T-helper 2 cell treated with Interferon-gamma antibody and Interleukin-4, amounts not matched to agents 5 μg/mL and 100 μg/mL, for 36 hours (primary cell): ENCODE results near the gene GJB3.
"Not testable (repeated sequence)": the region's sequence is repeated elsewhere in the genome, so short reads cannot be mapped to it uniquely, and the experiment has no call there.

Source experiments
- DNase-seq: peaks from one replicate; pipeline ENCODE4 v3.0.0; 2021; ENCODE audit warnings: low spot score
- H3K27ac Mint-ChIP-seq: one replicate; pipeline ENCODE4 v1.8.0; 2021; ENCODE audit warnings: mild to moderate bottlenecking, mixed read lengths
- H3K27me3 Mint-ChIP-seq: one replicate; pipeline ENCODE4 v1.8.0; 2021; ENCODE audit warnings: low read depth, mixed read lengths
- H3K36me3 Mint-ChIP-seq: one replicate; pipeline ENCODE4 v1.8.0; 2021; ENCODE audit warnings: low read depth, mixed read lengths
- H3K4me1 Mint-ChIP-seq: one replicate; pipeline ENCODE4 v1.8.0; 2021; ENCODE audit warnings: low read depth, mixed read lengths
- H3K4me3 Mint-ChIP-seq: one replicate; pipeline ENCODE4 v1.8.0; 2022; ENCODE audit warnings: mild to moderate bottlenecking, moderate library complexity, mixed read lengths
- H3K9me3 Mint-ChIP-seq: one replicate; pipeline ENCODE4 v1.8.0; 2021; ENCODE audit warnings: mixed read lengths

The GJB3 gene

GRCh38 chr1:34808051-34808810 is 27.2 kb downstream of the GJB3 start:
- no peaks in the 10 kb centered on the region for H3K27me3 Mint-ChIP-seq
- no peak overlapping the region for H3K4me3 Mint-ChIP-seq
- DNase-seq = no peak
- no peak overlapping the region for H3K27ac Mint-ChIP-seq
- H3K36me3 Mint-ChIP-seq = no peaks in the 10 kb centered on the region
- peaks cover 11% of the 10 kb centered on the region for H3K9me3 Mint-ChIP-seq
- H3K4me1 Mint-ChIP-seq = peaks cover 3% of the 10 kb centered on the region

GRCh38 chr1:34810781-34811180 is 29.8 kb downstream of the GJB3 start:
- not testable (repeated sequence) for DNase-seq, H3K36me3 Mint-ChIP-seq, H3K9me3 Mint-ChIP-seq, H3K27me3 Mint-ChIP-seq, H3K4me3 Mint-ChIP-seq, H3K27ac Mint-ChIP-seq, H3K4me1 Mint-ChIP-seq

- H3K36me3 Mint-ChIP-seq = no peaks in the 10 kb centered on the region
- H3K27me3 Mint-ChIP-seq = peaks cover 2% of the 10 kb centered on the region
- H3K27ac Mint-ChIP-seq = no peak overlapping the region
- DNase-seq = no peak
- peaks cover 3% of the 10 kb centered on the region for H3K9me3 Mint-ChIP-seq
- H3K4me1 Mint-ChIP-seq = no peaks in the 10 kb centered on the region
- no peak overlapping the region for H3K4me3 Mint-ChIP-seq
Observed at GRCh38 chr1:34816332-34816731, 35.3 kb downstream of the GJB3 start.

GRCh38 chr1:34816778-34817177 is 35.8 kb downstream of the GJB3 start:
- Mint-ChIP-seq H3K4me3 (no peak overlapping the region), H3K4me1 (no peaks in the 10 kb centered on the region), H3K27me3 (peaks cover 2% of the 10 kb centered on the region), H3K36me3 (no peaks in the 10 kb centered on the region), H3K9me3 (peaks cover 3% of the 10 kb centered on the region), H3K27ac (no peak overlapping the region)
- DNase-seq = no peak

- DNase-seq, H3K9me3 Mint-ChIP-seq, H3K4me1 Mint-ChIP-seq, H3K27ac Mint-ChIP-seq, H3K27me3 Mint-ChIP-seq, H3K4me3 Mint-ChIP-seq, H3K36me3 Mint-ChIP-seq: not testable (repeated sequence)
Observed at GRCh38 chr1:34818862-34819261, 37.8 kb downstream of the GJB3 start.

DNA sequence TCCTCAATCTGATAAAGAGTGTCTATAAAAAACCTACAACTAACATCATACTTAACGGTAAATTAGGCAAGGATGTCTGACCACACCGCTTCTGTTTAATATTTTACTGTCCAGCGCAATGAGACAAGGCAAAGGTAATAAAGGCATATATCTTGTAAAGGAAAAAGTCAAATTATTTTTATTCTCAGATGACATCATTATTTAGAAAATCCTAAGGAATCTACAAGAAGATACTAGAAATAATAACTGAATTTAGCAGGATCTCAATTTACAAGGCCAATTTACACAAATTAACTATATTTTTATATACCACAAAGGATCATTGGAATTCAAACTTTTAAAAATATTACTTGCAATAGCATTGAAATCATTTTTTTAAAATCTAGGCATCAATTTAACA is 41.2 kb downstream of the GJB3 start:
- no peak overlapping the region for H3K27ac Mint-ChIP-seq
- H3K27me3 Mint-ChIP-seq = peaks cover 2% of the 10 kb centered on the region
- no peaks in the 10 kb centered on the region for H3K9me3 Mint-ChIP-seq
- DNase-seq = no peak
- no peaks in the 10 kb centered on the region for H3K36me3 Mint-ChIP-seq
- H3K4me3 Mint-ChIP-seq = no peak overlapping the region
- no peaks in the 10 kb centered on the region for H3K4me1 Mint-ChIP-seq

DNA sequence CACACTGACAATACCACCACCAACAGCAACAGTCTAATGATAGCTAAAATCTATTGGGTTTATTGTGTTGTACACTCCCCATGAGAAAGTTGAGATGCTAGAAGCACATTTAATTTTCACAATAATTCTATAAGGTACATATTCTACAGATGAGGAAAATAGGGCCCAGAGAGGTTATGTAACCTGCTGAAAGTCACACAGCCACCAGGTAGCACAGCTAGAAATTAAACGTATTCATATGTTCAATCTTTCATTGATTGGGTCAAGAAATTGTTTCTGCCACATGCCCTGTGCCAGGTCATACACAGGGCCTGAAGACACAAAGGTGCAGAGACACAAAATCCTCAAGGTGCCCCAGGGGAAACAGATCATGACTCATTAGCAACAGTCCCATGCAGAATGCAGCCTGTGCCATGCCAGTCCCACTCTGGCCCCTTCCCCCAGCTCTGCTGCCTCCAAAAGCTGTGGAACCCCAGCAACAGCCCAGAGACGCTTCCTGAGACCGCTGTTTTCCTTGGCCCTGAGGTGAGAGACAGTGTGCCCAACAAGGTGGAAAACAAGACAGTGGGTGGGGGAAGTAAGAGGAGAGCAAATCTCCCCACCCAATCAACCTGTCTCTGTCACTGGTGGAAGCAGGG is 43.9 kb downstream of the GJB3 start:
- no peak overlapping the region for H3K27ac Mint-ChIP-seq
- no peak for DNase-seq
- H3K9me3 Mint-ChIP-seq = no peaks in the 10 kb centered on the region
- H3K4me3 Mint-ChIP-seq = no peak overlapping the region
- H3K36me3 Mint-ChIP-seq = no peaks in the 10 kb centered on the region
- no peaks in the 10 kb centered on the region for H3K27me3 Mint-ChIP-seq
- no peaks in the 10 kb centered on the region for H3K4me1 Mint-ChIP-seq

- no peak for DNase-seq
Observed at GRCh38 chr1:34825455-34826091, 44.6 kb downstream of the GJB3 start.

DNA sequence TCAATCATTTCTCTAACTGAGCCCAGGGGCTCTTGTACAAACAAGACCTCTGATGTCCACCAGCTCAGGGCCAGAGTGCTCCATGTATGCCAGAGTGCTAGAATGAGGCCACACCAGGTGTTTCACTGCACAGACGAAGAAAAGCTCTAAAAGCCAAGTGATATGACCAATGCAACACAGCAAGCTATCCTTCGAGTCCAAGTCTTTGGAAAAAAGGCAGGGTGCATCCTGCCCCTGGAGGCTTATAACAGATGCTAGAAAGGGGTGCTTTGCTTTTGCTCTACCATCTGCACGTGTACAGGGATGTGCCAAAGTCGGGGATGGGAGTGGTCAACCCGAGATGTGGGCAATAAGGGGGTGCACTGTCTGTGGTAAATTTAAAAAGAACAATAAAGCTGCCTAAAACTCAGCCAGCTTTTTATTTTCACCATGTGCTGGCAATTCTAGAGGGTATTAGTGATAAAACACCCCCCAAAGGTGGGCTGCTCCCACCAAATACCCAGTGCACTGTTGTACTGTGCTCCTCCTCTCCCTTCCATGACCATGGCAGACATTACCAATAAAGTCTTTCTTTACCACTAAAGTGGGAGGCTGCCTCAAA is 46.4 kb downstream of the GJB3 start:
- Mint-ChIP-seq H3K4me1 (no peaks in the 10 kb centered on the region), H3K9me3 (no peaks in the 10 kb centered on the region), H3K27me3 (no peaks in the 10 kb centered on the region), H3K4me3 (no peak overlapping the region), H3K27ac (no peak overlapping the region), H3K36me3 (no peaks in the 10 kb centered on the region)
- no peak for DNase-seq

More at GRCh38 chr1:34825455-34826091, 44.6 kb downstream of the GJB3 start:
- no peak overlapping the region for H3K4me3 Mint-ChIP-seq
- H3K36me3 Mint-ChIP-seq = no peaks in the 10 kb centered on the region
- no peaks in the 10 kb centered on the region for H3K27me3 Mint-ChIP-seq
- H3K4me1 Mint-ChIP-seq = no peaks in the 10 kb centered on the region
- H3K27ac Mint-ChIP-seq = no peak overlapping the region
- H3K9me3 Mint-ChIP-seq = no peaks in the 10 kb centered on the region

- Mint-ChIP-seq H3K4me3 (no peak overlapping the region), H3K27ac (no peak overlapping the region), H3K9me3 (no peaks in the 10 kb centered on the region), H3K27me3 (no peaks in the 10 kb centered on the region), H3K36me3 (no peaks in the 10 kb centered on the region), H3K4me1 (no peaks in the 10 kb centered on the region)
- no peak for DNase-seq
Observed at GRCh38 chr1:34828611-34829010, 47.6 kb downstream of the GJB3 start.

DNA sequence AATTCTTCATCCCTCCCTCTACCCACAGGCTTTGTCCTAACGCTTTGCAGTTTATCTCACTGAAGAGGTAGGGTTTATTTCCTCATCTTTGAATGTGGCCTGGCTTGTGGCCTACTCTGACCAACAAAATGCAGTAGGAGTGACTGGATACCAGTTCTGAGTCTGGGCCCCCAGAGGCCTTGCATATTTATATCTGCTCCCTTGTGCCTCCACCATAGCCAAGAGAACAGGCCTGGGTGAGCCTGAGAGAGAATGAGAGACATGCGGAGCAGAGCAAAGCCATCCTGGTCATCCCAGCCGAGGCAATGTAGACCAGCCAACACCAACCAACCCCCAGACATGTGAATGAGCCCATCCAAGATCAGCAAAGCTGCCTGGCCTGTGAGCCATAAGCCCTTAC is 48.2 kb downstream of the GJB3 start:
- Mint-ChIP-seq H3K9me3 (no peaks in the 10 kb centered on the region), H3K27ac (no peak overlapping the region), H3K4me3 (no peak overlapping the region), H3K27me3 (no peaks in the 10 kb centered on the region), H3K36me3 (no peaks in the 10 kb centered on the region), H3K4me1 (no peaks in the 10 kb centered on the region)
- DNase-seq = no peak

DNA sequence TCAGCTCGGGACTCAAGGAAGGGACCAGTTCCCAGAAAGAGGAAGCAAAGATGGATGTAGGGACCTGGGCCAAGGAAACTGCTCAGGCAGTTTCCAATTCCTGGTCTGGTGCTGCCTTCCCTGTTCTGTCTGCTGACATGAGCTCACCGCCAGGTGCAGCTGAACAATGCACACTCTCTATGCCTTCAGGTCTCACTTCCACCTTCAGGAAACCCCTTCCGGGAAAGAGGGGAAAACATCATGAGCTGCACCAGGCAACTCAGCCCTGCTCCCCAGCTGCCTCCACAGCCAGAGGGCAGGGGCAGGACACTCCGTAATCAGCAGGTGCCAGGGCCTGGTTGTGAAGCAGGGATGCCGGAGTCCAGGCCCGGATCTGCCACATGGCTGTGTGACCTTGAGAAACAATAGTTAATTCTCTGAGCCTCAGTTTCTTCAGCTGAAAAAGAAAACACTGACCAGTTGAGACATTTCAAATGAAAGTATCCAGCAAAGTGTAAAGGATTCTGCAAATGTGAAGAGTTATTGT is 50.8 kb downstream of the GJB3 start:
- Mint-ChIP-seq H3K27ac (no peak overlapping the region), H3K4me3 (no peak overlapping the region), H3K9me3 (no peaks in the 10 kb centered on the region), H3K27me3 (no peaks in the 10 kb centered on the region), H3K36me3 (no peaks in the 10 kb centered on the region), H3K4me1 (no peaks in the 10 kb centered on the region)
- no peak for DNase-seq

GRCh38 chr1:34833711-34834110 is 52.7 kb downstream of the GJB3 start:
- no peak for DNase-seq
- no peak overlapping the region for H3K27ac Mint-ChIP-seq
- no peaks in the 10 kb centered on the region for H3K27me3 Mint-ChIP-seq
- no peaks in the 10 kb centered on the region for H3K9me3 Mint-ChIP-seq
- H3K36me3 Mint-ChIP-seq = no peaks in the 10 kb centered on the region
- H3K4me1 Mint-ChIP-seq = no peaks in the 10 kb centered on the region
- H3K4me3 Mint-ChIP-seq = no peak overlapping the region
